NCI-H1048 (cell line): ENCODE results near the gene CHL1.
"Not testable (repeated sequence)": the region's sequence is repeated elsewhere in the genome, so short reads cannot be mapped to it uniquely, and the experiment has no call there.

ENCODE experiments used
- DNase-seq: peaks from one replicate; lab custom pipeline; 2025; lab: John Stamatoyannopoulos, UW

Gene CHL1

GRCh38 chr3:341998-342397 is 145.4 kb downstream of the CHL1 start:
- no peak for DNase-seq

DNA sequence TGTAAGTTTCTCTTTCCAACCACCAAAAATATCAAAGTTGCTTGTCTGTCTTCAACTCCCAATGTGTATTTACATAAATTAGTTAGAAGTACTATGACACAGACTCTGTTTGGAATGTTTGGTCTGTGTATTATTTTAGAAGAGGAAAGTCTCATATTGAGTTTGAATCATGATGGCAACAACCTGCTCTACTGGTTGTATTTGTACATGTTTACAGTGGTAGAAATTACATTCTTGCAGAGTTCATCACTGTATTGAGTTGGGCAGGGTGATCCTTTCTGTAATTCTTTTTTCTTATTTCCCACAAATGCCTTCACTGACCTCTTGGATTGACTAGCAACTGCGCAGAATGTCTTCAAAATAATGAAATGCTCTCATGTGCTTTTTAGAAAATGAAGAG is 149.6 kb downstream of the CHL1 start:
- no peak for DNase-seq

DNA sequence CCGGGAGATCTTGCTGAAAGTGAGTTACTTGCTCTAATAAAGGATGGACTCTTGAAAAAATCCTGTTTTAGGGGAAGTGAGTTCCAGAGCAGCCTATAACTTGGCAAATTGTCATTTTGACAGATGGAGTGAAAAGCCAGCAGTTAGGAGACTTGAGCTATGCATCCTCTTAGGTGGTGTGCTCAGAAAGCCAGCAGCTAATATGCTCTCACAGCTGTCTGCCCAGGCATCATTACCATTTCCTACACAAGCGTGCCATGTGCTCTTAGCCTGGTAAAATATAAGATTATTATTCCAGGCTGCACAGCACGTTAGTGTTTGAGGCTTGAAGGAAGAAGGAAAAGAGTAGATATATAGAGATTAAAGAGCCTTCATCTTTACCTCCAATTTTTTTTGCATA is 151.0 kb downstream of the CHL1 start:
- DNase-seq = no peak

- DNase-seq = no peak
Observed at GRCh38 chr3:350871-351371, 154.4 kb downstream of the CHL1 start.

- no peak for DNase-seq
Observed at GRCh38 chr3:352599-352998, 156.0 kb downstream of the CHL1 start.

DNA sequence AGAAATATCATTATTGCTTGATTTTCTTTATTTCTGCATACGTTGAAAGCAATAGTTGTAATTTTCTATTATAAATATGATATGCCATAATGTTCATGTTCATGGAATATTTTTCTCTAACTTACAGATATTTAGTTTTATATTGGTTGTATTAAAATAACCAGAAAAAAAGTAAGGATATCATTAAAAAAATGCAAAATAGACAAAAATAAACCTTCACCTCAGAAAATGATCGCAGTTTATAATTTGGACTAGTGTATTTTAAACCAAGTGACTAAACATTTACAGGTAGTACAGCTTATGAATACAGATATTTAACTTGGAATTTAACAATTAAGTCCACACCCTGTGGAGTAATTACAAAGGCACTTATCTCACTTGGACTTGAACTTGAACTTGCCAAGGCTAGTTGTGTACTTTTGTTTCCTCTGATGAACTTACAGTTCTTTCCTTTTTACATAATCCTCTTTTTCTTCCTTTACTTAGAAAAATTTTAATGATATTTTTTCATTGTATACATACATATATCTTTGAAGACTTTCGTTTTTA is 156.7 kb downstream of the CHL1 start:
- DNase-seq = no peak

- DNase-seq = peak; percentile 15
Observed at GRCh38 chr3:354432-354831, 157.9 kb downstream of the CHL1 start.

DNA sequence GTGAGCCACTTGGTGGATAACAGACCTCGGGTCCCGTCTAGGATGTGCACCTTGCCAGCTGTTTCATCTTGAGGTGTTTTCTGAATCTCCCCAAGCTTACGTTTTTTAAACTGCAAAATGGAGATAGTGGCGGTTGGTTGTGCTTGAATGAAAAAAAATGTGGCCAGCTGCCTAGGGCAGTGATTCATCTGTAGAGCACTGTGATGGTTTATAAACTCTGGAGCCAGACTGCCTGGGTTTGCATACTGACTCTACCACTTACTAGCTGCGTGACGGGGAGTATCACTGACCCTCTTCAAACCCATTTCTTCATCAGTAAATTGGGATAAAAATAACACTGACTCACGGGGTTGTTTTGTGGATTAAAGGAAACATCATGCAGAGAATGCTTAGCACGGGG is 159.1 kb downstream of the CHL1 start:
- no peak for DNase-seq

- DNase-seq = no peak
Observed at GRCh38 chr3:356952-357351, 160.4 kb downstream of the CHL1 start.

GRCh38 chr3:359672-360071 is 163.1 kb downstream of the CHL1 start:
- DNase-seq = no peak

- DNase-seq = no peak
Observed at GRCh38 chr3:362681-363338, 166.2 kb downstream of the CHL1 start.

GRCh38 chr3:364287-364686 is 167.7 kb downstream of the CHL1 start:
- DNase-seq = no peak

- DNase-seq = no peak
Observed at GRCh38 chr3:365268-365667, 168.7 kb downstream of the CHL1 start.

DNA sequence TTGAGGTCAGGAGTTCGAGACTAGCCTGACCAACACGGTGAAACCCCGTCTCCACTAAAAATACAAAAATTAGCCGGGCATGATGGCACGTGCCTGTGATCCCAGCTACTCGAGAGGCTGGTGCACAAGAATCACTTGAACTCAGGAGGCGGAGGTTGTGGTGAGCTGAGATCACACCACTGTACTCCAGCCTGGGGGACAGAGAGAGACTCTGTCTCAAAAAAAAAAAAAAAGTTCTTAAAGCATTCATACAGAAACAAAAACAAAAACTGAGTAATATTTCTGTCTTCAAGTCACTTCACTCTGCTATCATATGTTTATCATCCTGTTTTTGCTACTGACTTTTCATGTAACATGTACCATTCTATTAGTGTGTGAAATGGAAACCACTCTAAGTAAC is 169.7 kb downstream of the CHL1 start:
- not testable (repeated sequence) for DNase-seq

- DNase-seq = no peak
Observed at GRCh38 chr3:373193-373779, 176.7 kb downstream of the CHL1 start.

DNA sequence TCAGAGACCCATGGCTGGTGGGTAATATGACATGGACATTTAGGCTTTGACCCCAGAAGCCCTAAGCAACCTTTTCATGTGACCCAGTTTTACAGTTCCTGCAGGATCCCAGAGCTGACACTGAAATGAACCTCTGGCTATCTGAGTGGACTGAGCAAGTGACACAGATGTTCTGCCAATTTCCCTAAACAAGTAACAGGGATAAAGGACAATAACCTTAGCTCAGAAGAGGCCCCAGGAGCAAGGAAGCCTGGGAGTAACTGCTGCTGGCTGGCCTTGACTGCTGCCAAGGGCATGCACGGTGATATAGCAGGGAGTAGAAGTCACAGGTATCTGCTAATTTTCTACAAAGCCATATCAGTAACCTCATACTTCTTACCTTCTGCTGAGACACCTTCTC is 177.9 kb downstream of the CHL1 start:
- no peak for DNase-seq

GRCh38 chr3:377158-377561 is 180.6 kb downstream of the CHL1 start:
- DNase-seq = peak; percentile 17

DNA sequence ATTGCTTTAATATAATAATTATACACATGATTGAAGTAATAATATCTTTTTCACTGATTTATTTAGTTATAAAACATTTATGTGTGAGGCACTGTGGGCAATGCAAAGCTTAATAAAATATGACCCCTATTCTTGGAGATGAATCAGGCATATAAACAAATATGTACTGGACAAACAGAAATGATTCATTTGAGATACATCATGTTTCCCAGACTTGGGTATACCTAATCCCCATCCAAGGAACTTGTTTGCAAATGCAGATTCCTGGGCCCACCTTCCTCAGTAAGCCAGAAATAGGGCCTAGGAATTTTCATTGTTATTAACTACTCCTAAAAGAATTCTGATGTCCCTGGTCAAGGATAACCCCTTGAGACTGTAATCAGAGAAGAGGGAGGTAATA is 184.2 kb downstream of the CHL1 start:
- no peak for DNase-seq

DNA sequence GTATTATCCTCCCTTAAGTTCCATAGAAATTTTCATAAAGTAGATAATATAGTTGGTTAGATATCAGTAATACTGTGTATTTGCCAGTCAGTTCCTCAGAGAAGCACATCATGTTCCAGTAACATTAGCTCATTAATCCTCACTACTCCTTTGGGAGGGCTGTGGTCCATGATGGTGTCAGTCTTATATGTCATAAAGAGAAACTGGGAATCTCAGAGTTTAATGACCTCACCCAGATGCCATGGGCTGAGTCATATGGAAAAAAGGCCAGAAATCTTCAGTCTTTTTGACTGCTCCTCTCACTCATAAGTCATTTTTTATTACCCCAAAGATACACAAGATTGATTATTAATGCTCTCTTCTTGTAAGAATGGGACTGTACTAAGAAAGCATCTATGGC is 188.6 kb downstream of the CHL1 start:
- no peak for DNase-seq

DNA sequence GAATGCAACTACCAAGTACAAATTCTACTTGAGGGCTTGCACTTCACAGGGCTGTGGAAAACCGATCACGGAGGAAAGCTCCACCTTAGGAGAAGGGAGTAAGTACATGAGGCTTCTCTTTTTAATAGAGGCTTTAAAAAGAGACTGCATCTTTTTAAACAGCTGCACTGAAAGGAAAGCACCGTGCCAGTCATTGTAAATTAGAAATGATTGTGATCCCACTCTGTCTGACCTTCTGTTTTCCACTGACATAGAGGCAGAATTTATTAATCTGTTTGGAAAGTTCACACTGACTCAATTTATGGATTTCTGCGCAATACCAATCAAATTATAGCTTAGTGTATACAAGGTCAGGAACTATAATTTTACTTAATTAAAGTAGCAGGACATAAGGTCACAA is 198.2 kb downstream of the CHL1 start:
- DNase-seq = no peak

DNA sequence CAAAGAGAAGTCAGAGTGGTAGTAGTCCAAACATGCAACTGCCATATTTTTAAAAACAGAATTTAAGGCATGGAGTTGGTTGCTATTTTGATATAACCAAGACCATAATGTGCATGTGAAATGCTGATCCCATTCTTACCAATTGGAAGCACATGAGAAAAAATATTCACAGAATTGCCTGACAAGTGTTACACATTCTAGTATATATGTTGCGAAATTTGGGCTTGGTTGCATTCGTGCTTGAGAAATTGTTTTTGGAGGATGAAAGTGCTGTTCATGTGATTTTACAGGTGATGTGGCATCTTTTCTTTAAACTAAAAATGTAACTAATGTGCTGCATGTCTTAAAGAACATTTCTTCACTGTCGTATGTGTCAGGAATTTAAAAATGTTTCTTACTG is 199.7 kb downstream of the CHL1 start:
- no peak for DNase-seq

- no peak for DNase-seq
Observed at GRCh38 chr3:399647-400046, 203.1 kb downstream of the CHL1 start.

- DNase-seq = no peak
Observed at GRCh38 chr3:403826-404225, 207.3 kb downstream of the CHL1 start.

- DNase-seq = no peak
Observed at GRCh38 chr3:409011-409410, 212.4 kb downstream of the CHL1 start.
